ENCODE results near the gene LMX1B. TPM values are rescaled to one million over a fixed set of nuclear protein-coding genes. Genes with fewer than 3 reads are reported as not detected.
"Not testable (repeated sequence)": the region's sequence is repeated elsewhere in the genome, so short reads cannot be mapped to it uniquely, and the experiment has no call there.

LMX1B gene
- total RNA-seq, 1 experiment from 2014 or later, result 11.3 TPM

- H4K20me1 ChIP-seq (ENCODE audit: insufficient read depth), result no peaks in the 10 kb centered on the region
- H3K36me3 ChIP-seq (ENCODE audit: control insufficient read depth in 1 of 2, insufficient read depth in 2 of 2, low read length in 2 of 2), result no peaks in the 10 kb centered on the region
- ATAC-seq, result no peak
- no peaks in the 10 kb centered on the region for H3K9me3 ChIP-seq (ENCODE audit: control insufficient read depth in 1 of 2, insufficient read depth in 1 of 2, low read depth in 1 of 2, low read length in 2 of 2)
- H3K9ac ChIP-seq (ENCODE audit: low read length), result no peak overlapping the region
- H3K27ac ChIP-seq (ENCODE audit: low read depth, low read length), result no peak overlapping the region
- peak overlapping the region; percentile 43 for H3K4me2 ChIP-seq (ENCODE audit: low read length)
- no peaks in the 10 kb centered on the region for H3K79me2 ChIP-seq (ENCODE audit: insufficient read depth, low read length)
- H2AFZ ChIP-seq (ENCODE audit: low read depth, low read length, poor library complexity, severe bottlenecking), result peak overlapping the region; percentile 12
- BruUV-seq (replicated peaks), result no TSS peak
- RAD21 ChIA-PET (ENCODE audit: low non-redundant PET in 1 of 2, low total read pairs in 2 of 2, uncharacterized antibody in 2 of 2, unreplicated experiment in 2 of 2), result interaction anchor here (0.7 to 3.7 kb wide), 6 partner anchors 16 to 98 kb away, joined by 3 to 43 read pairs (median 4); partner anchors contain the start of gene ZBTB43 (in 1 of the 2)
- H3K27me3 ChIP-seq (ENCODE audit: insufficient read depth, low read length), result no peaks in the 10 kb centered on the region
- CTCF ChIA-PET, result interaction anchor here (0.7 to 8.2 kb wide), 27 partner anchors 8 to 210 kb away, joined by 3 to 340 read pairs (median 4); partner anchors contain the start of genes LMX1B and ZBTB43
- POLR2A ChIA-PET, result interaction anchor here (1.1 to 2.6 kb wide), 3 partner anchors 15 to 75 kb away, joined by 3 to 11 read pairs (median 4); no protein-coding TSS in a partner anchor
- H3K4me1 ChIP-seq (ENCODE audit: control insufficient read depth in 1 of 2, insufficient read depth in 2 of 2, low read length in 2 of 2), result peaks cover 15 to 35% of the 10 kb centered on the region in 2 experiments
- DNase-seq (ENCODE audit: low read depth, low spot score), result no peak
- TF ChIP-seq ZFX (IDR thresholded peaks at IDR 0.05), result no peak
- no peaks in the 10 kb centered on the region for H3K9me2 ChIP-seq (ENCODE audit: insufficient read depth)
- intact Hi-C loops (cut with micrococcal nuclease), result loop anchor here (1.0 kb wide), 1 partner anchor 71 kb away; no protein-coding TSS in a partner anchor
- no peak overlapping the region for H3K4me3 ChIP-seq (replicated peaks in 1 of 2; ENCODE audit: low read depth in 1 of 2, low read length in 2 of 2)
These were observed 92.9 kb downstream of the LMX1B start for GRCh38 chr9:126706698-126707053.

GRCh38 chr9:126707083-126707482, 93.4 kb downstream of the LMX1B start:
- Histone ChIP-seq H3K9me3 (ENCODE audit: control insufficient read depth in 1 of 2, insufficient read depth in 1 of 2, low read depth in 1 of 2, low read length in 2 of 2) (no peaks in the 10 kb centered on the region), H3K36me3 (ENCODE audit: control insufficient read depth in 1 of 2, insufficient read depth in 2 of 2, low read length in 2 of 2) (no peaks in the 10 kb centered on the region), H3K27me3 (ENCODE audit: insufficient read depth, low read length) (no peaks in the 10 kb centered on the region), H3K4me3 (replicated peaks in 1 of 2; ENCODE audit: low read depth in 1 of 2, low read length in 2 of 2) (no peak overlapping the region), H3K9me2 (ENCODE audit: insufficient read depth) (no peaks in the 10 kb centered on the region), H2AFZ (ENCODE audit: low read depth, low read length, poor library complexity, severe bottlenecking) (peak overlapping the region; percentile 12), H3K4me2 (ENCODE audit: low read length) (no peak overlapping the region), H3K4me1 (ENCODE audit: control insufficient read depth in 1 of 2, insufficient read depth in 2 of 2, low read length in 2 of 2) (peaks cover 15 to 35% of the 10 kb centered on the region in 2 experiments), H3K9ac (ENCODE audit: low read length) (no peak overlapping the region), H4K20me1 (ENCODE audit: insufficient read depth) (no peaks in the 10 kb centered on the region), H3K27ac (ENCODE audit: low read depth, low read length) (no peak overlapping the region), H3K79me2 (ENCODE audit: insufficient read depth, low read length) (no peaks in the 10 kb centered on the region)
- ChIA-PET RAD21 (ENCODE audit: low non-redundant PET in 1 of 2, low total read pairs in 2 of 2, uncharacterized antibody in 2 of 2, unreplicated experiment in 2 of 2) (interaction anchor here (0.7 to 3.7 kb wide), 6 partner anchors 16 to 97 kb away, joined by 3 to 43 read pairs (median 4); partner anchors contain the start of gene ZBTB43 (in 1 of the 2)), POLR2A (interaction anchor here (1.1 to 2.6 kb wide), 3 partner anchors 14 to 75 kb away, joined by 3 to 11 read pairs (median 4); no protein-coding TSS in a partner anchor), CTCF (interaction anchor here (0.7 to 8.2 kb wide), 25 partner anchors 8 to 149 kb away, joined by 3 to 340 read pairs (median 4); partner anchors contain the start of genes LMX1B and ZBTB43)
- BruUV-seq (replicated peaks), result no TSS peak
- TF ChIP-seq SRF (IDR thresholded peaks at IDR 0.05; ENCODE audit: low read depth) (no peak), TCF7L2 (IDR thresholded peaks at IDR 0.05; ENCODE audit: borderline replicate concordance, extremely low read depth, insufficient read depth, insufficient read length) (no peak), FOSL1 (IDR thresholded peaks at IDR 0.05; ENCODE audit: low read depth) (no peak), RAD21 (IDR thresholded peaks at IDR 0.05; ENCODE audit: low read depth) (no peak)
- intact Hi-C loops (cut with micrococcal nuclease), result no loop called here
- DNase-seq (ENCODE audit: low read depth, low spot score), result no peak
- ATAC-seq, result no peak

- H3K9me2 ChIP-seq (ENCODE audit: insufficient read depth); H2AFZ ChIP-seq (ENCODE audit: low read depth, low read length, poor library complexity, severe bottlenecking); ATAC-seq; H4K20me1 ChIP-seq (ENCODE audit: insufficient read depth); H3K4me3 ChIP-seq (replicated peaks in 1 of 2; ENCODE audit: low read depth in 1 of 2, low read length in 2 of 2); DNase-seq (ENCODE audit: low read depth, low spot score); H3K9ac ChIP-seq (ENCODE audit: low read length); BruUV-seq (replicated peaks); H3K9me3 ChIP-seq (ENCODE audit: control insufficient read depth in 1 of 2, insufficient read depth in 1 of 2, low read depth in 1 of 2, low read length in 2 of 2); H3K4me2 ChIP-seq (ENCODE audit: low read length); H3K36me3 ChIP-seq (ENCODE audit: control insufficient read depth in 1 of 2, insufficient read depth in 2 of 2, low read length in 2 of 2); H3K27ac ChIP-seq (ENCODE audit: low read depth, low read length); intact Hi-C loops (cut with micrococcal nuclease); H3K27me3 ChIP-seq (ENCODE audit: insufficient read depth, low read length); H3K79me2 ChIP-seq (ENCODE audit: insufficient read depth, low read length): not testable (repeated sequence)
- H3K4me1 ChIP-seq (ENCODE audit: control insufficient read depth in 1 of 2, insufficient read depth in 2 of 2, low read length in 2 of 2), result peaks cover 15 to 33% of the 10 kb centered on the region in 2 experiments
- POLR2A ChIA-PET, result interaction anchor here (2.6 kb wide), 1 partner anchor 74 kb away, joined by 11 read pairs; no protein-coding TSS in a partner anchor
- CTCF ChIA-PET, result interaction anchor here (0.6 to 8.2 kb wide), 4 partner anchors 12 to 73 kb away, joined by 3 to 340 read pairs (median 26); no protein-coding TSS in a partner anchor
- RAD21 ChIA-PET (ENCODE audit: low non-redundant PET in 1 of 2, low total read pairs in 2 of 2, uncharacterized antibody in 2 of 2, unreplicated experiment in 2 of 2), result interaction anchor here in 1 of 2 experiments (3.7 kb wide), 1 partner anchor 73 kb away, joined by 43 read pairs; no protein-coding TSS in a partner anchor
These were observed 94.0 kb downstream of the LMX1B start for GRCh38 chr9:126707712-126708111.

Measured in HCT116 (cell line).